GM21528 (cell line): Measurements from ENCODE around the gene ACAN.

Experiments used
- ATAC-seq: cut with Tn5 transposase; IDR thresholded peaks from one replicate; pipeline ENCODE4 v1.9.1; 2021; ENCODE audit warnings: mild to moderate bottlenecking, moderate library complexity; ENCODE audit not compliant: unreplicated experiment, low FRiP score

The ACAN gene

GRCh38 chr15:88803241-88803919, at the start of gene ACAN:
ACAN (plus strand) TSS chr15:88803436; CDS start chr15:88836207, 32,771 bp downstream.
- no peak for ATAC-seq

DNA sequence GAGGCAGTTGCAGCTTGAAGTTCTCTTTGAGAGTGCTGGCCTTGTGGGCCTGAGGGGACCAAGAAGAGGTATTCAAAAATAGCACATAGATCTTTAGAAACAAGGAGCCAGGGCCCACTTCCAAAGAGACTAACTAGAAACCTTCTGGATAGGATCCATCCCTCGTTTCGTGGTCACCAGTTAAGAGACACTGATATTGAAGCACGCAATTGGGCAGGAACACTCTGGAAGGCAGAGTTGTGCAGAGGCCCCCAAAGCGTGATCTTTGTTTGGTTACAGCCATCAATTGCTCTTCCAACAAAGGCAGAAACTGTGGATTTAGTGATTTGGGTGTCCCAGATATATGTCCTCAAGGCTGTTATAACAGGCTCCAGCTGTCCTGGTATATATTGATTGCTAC, 46.7 kb upstream of the ACAN start:
- ATAC-seq = no peak

DNA sequence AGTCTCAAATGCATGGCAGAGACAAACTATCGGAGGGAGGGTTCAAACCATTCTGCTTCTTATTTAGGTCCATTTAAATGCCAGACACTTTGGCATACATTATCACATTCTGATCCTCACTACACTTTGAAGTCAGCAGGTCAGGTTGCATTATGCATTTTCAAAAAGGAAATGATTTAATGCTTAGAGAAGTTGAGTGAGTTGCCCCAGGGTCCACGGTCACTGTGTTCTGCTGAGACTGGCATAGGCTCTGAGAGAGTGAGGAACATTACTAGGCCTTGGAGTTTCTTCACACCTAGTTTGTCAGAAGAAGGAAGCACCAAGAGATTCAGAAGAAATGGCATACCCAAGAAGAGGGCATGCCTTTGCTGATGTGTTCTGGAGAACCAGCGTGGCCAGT, 46.3 kb upstream of the ACAN start:
- no peak for ATAC-seq

DNA sequence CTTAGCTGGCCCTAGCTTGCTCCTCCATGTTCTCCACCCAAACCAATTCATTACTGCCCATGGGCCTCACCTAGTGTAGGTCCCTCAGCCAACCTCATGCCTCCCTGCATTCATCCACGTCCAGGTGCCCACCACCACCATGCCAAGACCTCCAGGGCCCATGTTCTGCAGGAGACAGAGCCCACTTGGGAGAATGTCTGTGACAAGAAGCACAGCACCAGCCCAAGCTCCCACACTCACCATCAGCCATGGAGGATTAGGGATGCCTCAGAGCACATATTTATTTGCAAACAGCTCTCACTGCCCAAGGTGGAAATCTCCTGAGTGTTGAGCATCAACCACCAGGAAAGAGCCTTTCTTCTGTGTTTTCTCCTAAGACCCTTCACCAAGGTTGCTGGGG, 43.4 kb upstream of the ACAN start:
- no peak for ATAC-seq

DNA sequence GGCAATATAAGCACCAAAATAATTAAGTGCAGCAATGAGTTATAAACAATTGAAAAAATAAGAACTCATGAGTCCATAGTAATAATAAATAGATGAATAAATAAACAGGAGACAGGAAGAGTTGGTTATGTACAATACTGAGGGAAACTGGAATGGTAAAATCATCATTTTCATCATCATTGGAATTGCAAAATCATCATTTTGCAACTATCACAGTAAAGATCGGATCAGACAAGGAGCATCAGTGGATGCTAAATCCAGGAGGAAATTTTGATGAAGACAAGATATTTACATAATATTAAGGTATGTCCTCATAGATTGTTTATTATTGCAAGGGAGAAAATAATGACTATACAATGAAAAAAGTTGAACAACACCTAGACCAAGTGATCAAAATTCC, 38.8 kb upstream of the ACAN start:
- ATAC-seq = no peak

GRCh38 chr15:88765212-88765611, 38.0 kb upstream of the ACAN start:
- no peak for ATAC-seq

- ATAC-seq = no peak
Observed at GRCh38 chr15:88769161-88769971, 33.9 kb upstream of the ACAN start.

GRCh38 chr15:88775776-88776175, 27.5 kb upstream of the ACAN start:
- ATAC-seq = no peak

- no peak for ATAC-seq
Observed at GRCh38 chr15:88776646-88777045, 26.6 kb upstream of the ACAN start.

DNA sequence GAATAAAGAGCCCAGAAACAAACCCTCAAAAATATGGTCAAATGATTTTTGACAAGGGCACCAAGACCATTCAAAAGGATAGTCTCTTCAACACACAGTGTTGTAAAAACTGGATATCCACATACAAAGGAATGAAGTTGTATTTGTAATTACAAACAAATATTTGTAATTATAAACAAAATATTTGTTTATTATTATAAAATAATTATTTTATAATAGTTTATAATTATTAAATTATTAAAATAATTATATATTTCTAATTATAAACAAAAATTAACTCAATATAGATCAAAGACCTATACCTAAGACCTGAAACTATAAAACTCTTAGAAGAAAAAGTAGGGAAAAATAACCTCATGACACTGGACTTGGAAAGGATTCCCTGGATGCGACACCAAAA, 23.3 kb upstream of the ACAN start:
- no peak for ATAC-seq

DNA sequence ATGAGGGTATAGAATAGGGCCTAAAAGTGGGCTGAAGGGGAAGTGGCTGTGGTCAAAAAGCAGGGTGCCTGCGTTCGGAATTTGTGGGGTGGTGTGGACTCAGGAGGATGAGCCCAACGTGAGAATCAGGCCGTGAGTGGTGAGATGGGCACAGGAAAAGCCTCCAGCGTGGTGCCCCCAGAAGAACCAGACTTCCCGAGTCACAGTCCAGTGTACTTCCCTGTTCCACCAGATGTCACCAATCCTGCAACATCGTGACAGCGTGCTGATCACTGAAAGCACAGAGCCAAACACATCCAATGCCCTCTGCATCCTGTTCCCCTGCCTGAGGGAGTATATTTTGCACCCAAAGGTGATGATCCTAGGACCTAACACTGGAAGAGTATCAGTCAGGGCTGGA, 20.8 kb upstream of the ACAN start:
- no peak for ATAC-seq

GRCh38 chr15:88785217-88785616, 18.0 kb upstream of the ACAN start:
- ATAC-seq = no peak

- no peak for ATAC-seq
Observed at GRCh38 chr15:88788036-88788435, 15.2 kb upstream of the ACAN start.

GRCh38 chr15:88788816-88789215, 14.4 kb upstream of the ACAN start:
- no peak for ATAC-seq

DNA sequence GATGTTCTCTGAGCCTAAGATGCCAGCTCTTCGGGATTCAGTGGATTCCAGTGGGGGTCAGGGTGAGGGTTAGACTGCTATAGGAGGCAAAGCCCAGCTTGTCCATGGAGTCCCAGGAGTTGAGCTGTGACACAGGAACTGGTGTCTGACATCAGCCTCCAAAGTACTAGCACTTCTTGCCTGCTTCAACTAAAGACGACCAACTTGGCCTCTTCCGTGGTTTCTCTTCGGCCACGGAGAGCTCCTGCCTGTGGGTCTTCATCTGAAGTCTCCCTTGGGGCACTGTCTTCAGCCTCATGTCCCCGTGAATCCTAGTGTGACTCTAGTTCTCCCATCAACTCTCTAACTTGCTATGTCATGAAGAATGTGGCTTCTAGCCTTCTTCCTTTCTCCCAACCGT, 12.8 kb upstream of the ACAN start:
- ATAC-seq = no peak

DNA sequence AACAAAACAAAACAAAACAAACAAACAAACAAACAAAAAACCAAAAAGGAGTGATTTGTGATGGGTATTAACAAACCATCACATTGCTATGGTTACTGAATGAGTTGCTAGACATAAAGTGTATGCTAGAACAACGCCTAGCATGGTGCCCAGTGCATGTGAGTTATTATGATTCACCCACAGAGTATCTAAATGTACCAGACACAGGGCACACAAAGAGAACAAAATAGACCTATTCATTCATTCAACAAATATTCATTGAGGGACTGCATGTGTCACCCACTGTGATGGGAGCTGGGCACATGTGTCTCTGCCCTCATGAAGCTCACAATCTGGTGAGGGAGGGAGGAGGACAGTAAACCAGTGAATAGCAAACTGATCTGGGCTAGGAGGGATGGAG, 11.6 kb upstream of the ACAN start:
- ATAC-seq = no peak

GRCh38 chr15:88792342-88793282, 10.6 kb upstream of the ACAN start:
- no peak for ATAC-seq

GRCh38 chr15:88794001-88794400, 9.2 kb upstream of the ACAN start:
- ATAC-seq = no peak

GRCh38 chr15:88797663-88798339, 5.4 kb upstream of the ACAN start:
- ATAC-seq = no peak

DNA sequence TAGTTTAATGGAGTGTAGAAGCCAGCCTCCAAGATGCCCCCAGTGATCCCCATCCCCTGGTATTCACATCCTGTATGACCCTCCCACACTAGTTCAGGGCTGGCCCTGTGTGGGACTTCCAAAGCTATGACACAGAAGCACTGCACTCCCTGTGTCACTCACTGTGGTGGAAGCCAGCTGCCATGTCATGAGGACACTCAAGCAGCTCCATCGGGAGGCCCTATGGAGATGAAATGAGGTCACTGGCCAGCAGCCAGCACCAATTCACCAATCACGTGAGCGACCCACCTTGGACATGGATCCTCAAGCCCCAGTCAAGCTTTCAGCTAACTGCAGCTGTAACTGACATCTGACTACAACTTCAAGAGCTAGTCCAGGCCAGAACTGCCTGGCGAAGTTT, 3.9 kb upstream of the ACAN start:
- ATAC-seq = no peak
